GM18907 (cell line): ENCODE data around the gene RPN2.
"Not testable (repeated sequence)": the region's sequence is repeated elsewhere in the genome, so short reads cannot be mapped to it uniquely, and the experiment has no call there.

ENCODE experiments used
- ATAC-seq: cut with Tn5 transposase; IDR thresholded peaks from one replicate; pipeline ENCODE4 v1.9.1; 2021; ENCODE audit warnings: mild to moderate bottlenecking, moderate library complexity; ENCODE audit not compliant: unreplicated experiment

The RPN2 gene

DNA sequence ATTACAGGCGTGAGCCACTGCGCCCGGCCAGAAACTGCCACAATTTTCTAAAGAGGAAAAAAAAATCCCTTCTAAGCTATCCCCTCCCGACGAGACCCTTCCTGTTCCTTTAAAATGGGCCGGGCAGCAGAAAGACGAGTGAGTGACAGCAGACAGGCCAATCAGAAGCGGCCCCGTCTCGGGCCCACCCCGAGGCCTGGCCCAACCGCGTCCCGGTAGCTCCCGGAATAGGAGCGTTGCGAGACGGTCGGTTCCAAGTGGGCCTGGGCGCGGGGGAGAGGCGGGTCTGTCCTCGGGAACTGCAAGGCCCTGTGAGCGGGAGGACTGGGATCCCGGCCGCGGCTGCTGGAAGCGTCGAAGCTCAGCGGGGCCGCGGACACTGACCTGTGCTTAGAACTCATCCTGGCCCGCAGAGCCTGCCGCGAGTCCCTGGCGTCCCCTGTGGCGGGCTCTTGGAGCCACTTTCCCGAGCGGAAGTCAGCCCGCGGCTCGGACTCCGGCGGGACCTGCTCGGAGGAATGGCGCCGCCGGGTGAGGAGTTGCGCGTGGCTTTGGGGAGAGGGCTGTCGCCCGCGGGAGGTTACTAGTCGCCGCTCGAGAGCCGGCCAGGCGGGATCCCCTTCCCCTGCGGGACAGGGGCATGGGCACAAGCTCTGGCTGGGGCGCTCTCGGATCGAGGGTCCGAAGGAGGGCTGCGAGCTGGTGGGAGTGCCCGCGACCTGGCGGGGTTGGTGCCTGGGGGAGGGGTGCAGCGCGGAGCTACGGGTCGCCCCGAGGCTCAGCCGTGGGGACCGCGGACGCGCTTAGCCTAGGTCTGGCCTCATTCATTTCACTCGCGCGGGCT is at the start of gene RPN2, which contains the start of gene MROH8:
TSS of gene RPN2 (plus strand) at position 492 of the 844 bp plus-strand sequence. CDS start at position 519, 27 bp downstream.
TSS of gene MROH8 (minus strand) at position 710 of the 844 bp plus-strand sequence.
- peak; percentile 91 for ATAC-seq

DNA sequence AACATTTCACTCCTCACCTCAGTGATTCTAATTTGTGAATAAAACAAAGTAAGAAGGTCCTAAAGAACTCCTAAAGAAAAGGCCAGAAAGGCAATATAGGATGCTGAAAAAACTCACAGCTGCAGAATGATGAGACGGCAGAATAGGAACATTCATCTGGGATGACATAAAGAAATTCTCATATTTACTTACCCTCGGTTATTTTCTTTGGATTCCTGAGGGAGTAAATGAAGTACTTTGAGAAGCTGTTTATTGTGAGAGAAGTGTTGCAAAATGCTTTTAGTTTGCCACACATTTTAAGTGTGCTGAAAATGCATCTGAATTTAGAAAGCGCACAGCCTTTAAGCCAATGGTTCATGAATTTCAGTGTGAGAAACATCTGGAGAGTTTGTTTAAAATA is 47.6 kb upstream of the RPN2 start:
- no peak for ATAC-seq

DNA sequence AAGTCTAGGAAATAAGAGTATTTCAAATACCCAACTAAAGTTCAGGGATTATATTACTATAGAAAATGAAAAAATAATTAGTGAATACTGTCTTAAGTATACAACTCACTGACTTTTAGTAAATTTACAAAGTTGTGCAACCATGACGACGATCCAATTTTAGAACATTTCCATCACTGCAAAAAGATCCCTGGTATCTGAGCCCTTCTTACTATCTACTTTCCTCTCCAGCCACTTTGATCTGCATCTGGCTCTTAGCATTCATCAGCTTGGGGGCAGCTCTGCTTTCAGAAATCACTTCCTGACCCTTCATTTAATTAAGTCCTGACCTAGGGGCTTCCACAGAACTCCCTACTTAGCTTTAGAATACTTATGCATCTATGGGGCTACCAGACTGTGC is 45.2 kb upstream of the RPN2 start:
- no peak for ATAC-seq

DNA sequence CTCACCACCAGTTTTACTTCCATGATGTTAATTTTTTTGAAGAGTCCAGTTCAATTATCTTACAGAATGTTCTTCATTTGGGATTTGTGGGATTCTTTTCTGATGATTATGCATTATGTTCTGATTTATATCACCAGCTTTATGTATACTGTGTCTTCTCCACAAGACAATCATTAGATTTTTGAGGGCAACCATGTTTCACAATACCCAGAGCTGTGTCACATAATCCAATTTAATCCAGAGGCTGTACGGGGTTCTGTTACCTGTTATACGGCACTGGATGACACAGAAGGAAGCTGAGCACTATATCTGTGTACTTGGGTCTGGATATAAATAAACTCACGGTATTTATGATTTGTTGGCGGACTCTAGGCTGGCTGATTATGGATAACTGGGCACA is 41.6 kb upstream of the RPN2 start:
- ATAC-seq = no peak

- ATAC-seq = no peak
These were observed 36.4 kb upstream of the RPN2 start for GRCh38 chr20:37142708-37143107.

DNA sequence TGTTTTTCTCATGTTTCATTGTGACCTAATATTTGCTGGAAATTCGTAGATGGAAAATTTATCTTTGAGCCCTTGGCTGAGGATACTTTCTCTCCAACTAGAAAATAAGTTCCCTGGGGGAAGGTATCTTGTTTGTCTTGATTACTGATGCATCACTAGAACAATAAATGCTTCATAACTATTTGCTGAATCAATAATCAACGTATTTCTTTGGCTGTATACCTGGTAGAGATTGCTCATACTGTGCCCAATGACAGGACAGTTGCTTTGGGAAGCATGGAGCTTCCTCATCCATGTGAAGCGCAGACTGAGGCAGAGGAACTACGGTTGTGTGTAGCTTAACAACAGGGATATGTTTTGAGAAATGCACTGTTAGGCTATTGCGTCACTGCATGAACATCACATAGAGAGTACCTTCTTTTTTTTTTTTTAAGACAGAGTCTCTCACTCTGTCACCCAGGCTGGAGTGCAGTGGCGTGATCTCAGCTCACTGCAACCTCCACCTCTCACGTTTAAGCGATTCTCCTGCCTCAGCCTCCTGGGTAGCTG is 34.2 kb upstream of the RPN2 start:
- no peak for ATAC-seq

GRCh38 chr20:37147250-37147649 is 31.9 kb upstream of the RPN2 start:
- no peak for ATAC-seq

DNA sequence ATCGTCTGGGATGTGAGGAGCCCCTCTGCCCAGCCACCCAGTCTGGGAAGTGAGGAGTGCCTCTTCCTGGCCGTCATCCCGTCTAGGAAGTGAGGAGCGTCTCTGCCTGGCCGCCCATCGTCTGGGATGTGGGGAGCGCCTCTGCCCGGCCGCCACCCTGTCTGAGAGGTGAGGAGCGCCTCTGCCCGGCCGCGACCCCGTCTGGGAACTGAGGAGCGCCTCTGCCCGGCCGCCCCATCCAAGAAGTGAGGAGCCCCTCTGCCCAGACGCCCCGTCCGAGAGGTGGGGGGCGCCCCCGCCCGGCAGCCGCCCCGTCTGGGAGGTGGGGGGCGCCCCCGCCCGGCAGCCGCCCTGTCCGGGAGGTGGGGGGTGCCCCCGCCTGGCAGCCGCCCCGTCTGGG is 28.3 kb upstream of the RPN2 start:
- ATAC-seq = not testable (repeated sequence)

DNA sequence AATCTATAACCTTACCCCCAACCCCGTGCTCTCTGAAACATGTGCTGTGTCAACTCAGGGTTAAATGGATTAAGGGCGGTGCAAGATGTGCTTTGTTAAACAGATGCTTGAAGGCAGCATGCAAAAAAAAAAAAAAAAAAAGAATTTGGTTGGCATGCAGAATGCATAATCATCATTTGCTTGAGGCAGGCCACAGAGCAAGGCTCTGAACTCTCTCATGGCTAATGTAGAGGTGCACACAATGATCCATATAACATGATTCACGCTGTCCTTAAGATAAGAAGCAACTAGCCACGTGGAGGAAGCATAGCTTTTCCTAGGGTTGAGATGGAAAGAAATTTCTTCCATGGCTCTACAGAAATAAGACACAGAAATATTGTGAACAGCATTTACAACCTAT is 27.6 kb upstream of the RPN2 start:
- no peak for ATAC-seq

- no peak for ATAC-seq
These were observed 26.8 kb upstream of the RPN2 start for GRCh38 chr20:37152284-37152683.

GRCh38 chr20:37154684-37155298 is 24.3 kb upstream of the RPN2 start:
- no peak for ATAC-seq

DNA sequence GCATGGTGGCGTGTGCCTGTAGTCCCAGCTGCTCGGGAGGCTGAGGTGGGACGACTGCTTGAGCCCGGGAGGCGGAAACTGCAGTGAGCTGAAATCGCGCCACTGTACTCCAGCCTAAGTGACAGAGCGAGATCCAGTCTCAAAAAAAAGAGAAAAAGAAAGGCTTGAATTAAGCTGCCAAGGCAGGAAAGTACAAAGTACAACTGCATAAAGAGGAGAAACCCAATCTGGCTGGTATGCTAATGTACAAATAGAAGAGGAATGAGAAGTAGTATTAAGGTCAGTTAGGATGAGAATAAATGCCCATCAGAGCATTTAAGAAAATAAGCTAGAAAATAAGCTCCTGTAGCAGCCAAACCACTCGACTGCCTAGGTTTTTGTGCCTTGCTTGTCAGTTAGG is 23.1 kb upstream of the RPN2 start:
- no peak for ATAC-seq

DNA sequence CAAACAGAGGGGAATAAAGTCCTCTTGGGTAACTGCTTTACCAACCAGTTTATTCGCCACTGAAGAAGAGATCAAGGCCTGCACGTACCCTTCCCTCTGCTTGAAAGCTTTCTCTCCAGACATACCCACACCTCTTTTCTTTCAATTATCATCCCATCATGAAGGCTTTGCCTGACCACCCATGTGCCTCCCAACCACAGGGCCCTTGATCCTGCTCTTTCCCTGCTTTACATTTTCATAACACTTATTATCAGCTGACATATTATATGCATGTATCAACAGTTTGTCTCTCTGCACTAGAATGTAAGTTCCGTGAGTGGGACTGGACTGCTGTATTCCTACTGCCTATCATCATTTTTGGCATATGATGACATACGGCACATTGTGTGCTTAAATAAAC is 20.9 kb upstream of the RPN2 start:
- ATAC-seq = no peak

GRCh38 chr20:37160683-37161082 is 18.4 kb upstream of the RPN2 start:
- ATAC-seq = no peak

- no peak for ATAC-seq
These were observed 17.1 kb upstream of the RPN2 start for GRCh38 chr20:37161830-37162549.

DNA sequence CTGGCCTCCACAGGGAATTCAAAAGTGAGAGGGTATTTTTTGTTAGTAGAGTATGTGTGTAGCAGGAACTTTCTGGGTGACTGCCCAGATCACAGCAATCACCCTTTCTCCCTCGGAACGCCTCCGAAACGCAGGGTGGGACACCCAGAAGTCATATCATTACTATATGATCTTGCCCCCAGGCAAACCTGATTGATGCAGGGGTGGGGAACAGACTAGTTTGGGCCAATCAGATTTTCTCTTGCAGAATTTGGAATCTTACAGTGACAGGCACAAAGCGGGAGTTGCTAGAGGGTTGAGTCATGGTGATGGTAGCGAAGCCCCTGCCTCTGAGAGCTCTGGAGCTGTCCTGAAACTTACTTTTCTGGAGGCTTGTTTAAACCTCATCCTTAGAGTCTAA is 16.5 kb upstream of the RPN2 start:
- no peak for ATAC-seq

DNA sequence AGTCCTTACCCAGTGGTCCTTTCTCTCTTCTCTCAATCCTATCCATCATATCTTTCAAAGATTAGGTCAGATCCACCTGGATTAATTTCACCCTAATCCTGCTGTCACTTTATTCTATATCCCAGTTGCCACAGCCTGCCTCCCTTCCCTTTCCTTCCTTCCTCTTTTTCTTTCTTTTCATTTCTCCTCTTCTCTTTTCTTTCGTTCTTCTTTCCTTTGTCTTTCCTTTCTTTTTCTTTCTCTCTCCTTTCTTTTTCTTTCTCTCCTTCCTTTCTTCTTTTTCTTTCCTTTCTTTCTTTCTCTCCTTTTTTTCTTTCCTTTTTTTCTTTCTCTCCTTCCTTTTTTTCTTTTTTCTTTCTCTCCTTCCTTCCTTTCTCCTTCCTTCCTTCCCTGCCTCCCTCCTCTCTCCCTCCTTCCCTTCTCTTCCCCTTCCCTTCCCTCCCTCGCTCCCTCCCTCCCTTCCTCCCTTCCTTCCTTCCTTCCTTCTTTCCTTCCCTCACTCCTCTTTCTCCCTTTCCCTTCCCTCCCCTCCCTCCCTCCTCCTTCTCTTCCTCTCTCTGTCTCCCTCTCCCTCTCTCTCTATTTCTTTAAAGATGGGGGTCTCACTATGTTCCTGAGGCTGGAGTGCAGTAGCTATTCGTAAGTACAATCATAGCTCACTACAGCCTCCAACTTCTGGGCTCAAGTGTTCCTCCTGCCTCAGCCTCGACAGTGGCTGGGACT is 15.1 kb upstream of the RPN2 start:
- ATAC-seq = no peak

DNA sequence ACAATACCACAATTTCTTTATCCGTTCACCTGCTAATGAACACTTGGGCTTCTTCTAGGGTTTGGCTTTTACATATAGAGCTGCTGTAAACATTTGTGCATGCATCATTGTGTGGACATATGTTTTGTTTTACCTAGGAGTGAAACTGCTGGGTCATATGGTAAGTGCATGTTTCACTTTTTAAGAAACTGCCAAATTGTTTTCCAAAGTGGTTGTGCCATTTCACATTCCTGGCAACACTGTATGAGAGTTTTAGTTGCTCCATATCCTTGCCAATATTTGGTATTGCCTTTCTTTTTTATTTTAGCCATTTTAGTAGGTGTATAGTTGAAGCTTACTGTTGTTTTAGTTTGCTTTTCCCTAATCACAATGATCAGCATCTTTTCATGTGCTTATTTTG is 14.1 kb upstream of the RPN2 start:
- ATAC-seq = no peak

DNA sequence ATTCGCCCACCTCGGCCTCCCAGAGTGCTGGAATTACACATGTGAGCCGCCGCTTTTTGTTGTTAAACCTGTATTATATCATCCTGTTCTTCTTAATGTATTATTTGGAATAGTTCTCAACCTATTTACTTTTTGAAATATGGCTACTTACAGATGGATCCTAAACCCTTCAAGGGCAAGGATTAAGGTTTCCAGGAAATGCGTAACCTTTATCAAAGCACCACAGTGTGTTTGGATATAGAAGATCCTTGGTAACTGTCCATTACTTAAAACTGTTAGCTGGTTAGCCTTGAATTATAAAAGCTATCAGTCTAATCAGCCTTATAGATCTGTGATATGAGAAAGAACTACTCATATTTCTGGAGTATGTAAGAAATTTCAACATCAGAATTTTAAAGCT is 12.3 kb upstream of the RPN2 start:
- ATAC-seq = no peak

DNA sequence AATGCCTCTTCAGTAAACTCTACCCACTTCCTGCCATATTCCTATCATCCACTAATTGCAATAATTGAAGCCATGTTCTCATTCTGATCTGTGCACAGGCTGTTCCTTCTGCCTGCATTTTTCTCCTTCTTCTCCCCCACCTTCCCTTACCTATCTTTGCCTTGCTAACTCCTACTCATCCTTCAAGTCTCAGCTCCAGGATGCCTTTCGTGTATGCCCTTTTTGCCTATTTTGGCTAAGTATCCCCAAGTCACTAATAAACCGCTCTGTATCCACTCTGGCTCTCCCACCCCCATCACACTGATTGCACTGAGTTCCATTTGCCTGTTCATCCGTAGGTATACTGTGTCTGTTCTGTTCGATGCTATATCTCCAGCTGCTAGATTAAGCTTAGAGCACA is 6.3 kb upstream of the RPN2 start:
- ATAC-seq = no peak
